Astrocyte (in vitro differentiated cells and primary cell): Measurements from ENCODE around the gene PAM. TPM values are rescaled to one million over a fixed set of nuclear protein-coding genes. Genes with fewer than 3 reads are reported as not detected.

Experiments
- DNase-seq: peaks from one replicate; pipeline ENCODE4 v3.0.0-alpha.2; 2010; ENCODE audit warnings: low read depth
- FAIRE-seq: peaks from 2 replicates; lab custom pipeline; 2011; peaks lifted over from hg19 to GRCh38; lab: Jason Lieb, UNC
- H2AFZ ChIP-seq: 2 replicates; pipeline ENCODE4 v1.6.0; 2012; ENCODE audit warnings: low read depth, low read length, inconsistent platforms
- H3K27ac ChIP-seq: 2 replicates; pipeline ENCODE4 v1.5.1; 2011; ENCODE audit warnings: low read depth, low read length, inconsistent platforms
- H3K27me3 ChIP-seq: 2 replicates; pipeline ENCODE4 v1.6.0; 2011; ENCODE audit warnings: low read length, inconsistent platforms; ENCODE audit not compliant: insufficient read depth
- H3K36me3 ChIP-seq: 2 replicates; pipeline ENCODE4 v1.5.1; 2011; ENCODE audit warnings: low read length, inconsistent platforms; ENCODE audit not compliant: insufficient read depth
- H3K4me1 ChIP-seq: 2 replicates; pipeline ENCODE4 v1.5.1; 2011; ENCODE audit warnings: low read length, inconsistent platforms; ENCODE audit not compliant: insufficient read depth
- H3K4me2 ChIP-seq: 2 replicates; pipeline ENCODE4 v1.6.0; 2012; ENCODE audit warnings: low read length, inconsistent platforms
- H3K4me3 ChIP-seq: 2 replicates; pipeline ENCODE4 v1.5.1; 2011; ENCODE audit warnings: low read depth, mild to moderate bottlenecking, low read length, inconsistent platforms; ENCODE audit not compliant: insufficient read depth
- H3K79me2 ChIP-seq: 2 replicates; pipeline ENCODE4 v1.6.0; 2012; ENCODE audit warnings: mild to moderate bottlenecking, low read length, inconsistent platforms; ENCODE audit not compliant: insufficient read depth
- H3K9ac ChIP-seq: 2 replicates; pipeline ENCODE4 v1.6.0; 2012; ENCODE audit warnings: mild to moderate bottlenecking, low read length, inconsistent platforms
- H3K9me3 ChIP-seq: 2 replicates; pipeline ENCODE4 v1.5.1; 2012; ENCODE audit warnings: low read depth, mild to moderate bottlenecking, low read length, inconsistent platforms; ENCODE audit not compliant: insufficient read depth
- H4K20me1 ChIP-seq: 2 replicates; pipeline ENCODE4 v1.6.0; 2012; ENCODE audit warnings: low read length, inconsistent platforms; ENCODE audit not compliant: insufficient read depth
- H3K27ac Mint-ChIP-seq: one replicate; pipeline ENCODE4 v1.8.0; 2021; ENCODE audit warnings: mild to moderate bottlenecking, mixed read lengths; ENCODE audit not compliant: unreplicated experiment
- H3K27me3 Mint-ChIP-seq: one replicate; pipeline ENCODE4 v1.8.0; 2021; ENCODE audit warnings: low read depth, mixed read lengths; ENCODE audit not compliant: unreplicated experiment
- H3K36me3 Mint-ChIP-seq: one replicate; pipeline ENCODE4 v1.8.0; 2021; ENCODE audit warnings: low read depth, mixed read lengths; ENCODE audit not compliant: unreplicated experiment
- H3K4me1 Mint-ChIP-seq: one replicate; pipeline ENCODE4 v1.8.0; 2021; ENCODE audit warnings: low read depth, mixed read lengths; ENCODE audit not compliant: unreplicated experiment
- H3K4me3 Mint-ChIP-seq: one replicate; pipeline ENCODE4 v1.8.0; 2021; ENCODE audit warnings: mild to moderate bottlenecking, moderate library complexity, mixed read lengths; ENCODE audit not compliant: unreplicated experiment
- H3K9me3 Mint-ChIP-seq: one replicate; pipeline ENCODE4 v1.8.0; 2021; ENCODE audit warnings: mild to moderate bottlenecking, mixed read lengths; ENCODE audit not compliant: unreplicated experiment
- CTCF ChIP-seq: IDR thresholded peaks from 2 replicates; pipeline ENCODE4 v1.5.1; 2011; ENCODE audit warnings: low read depth, mild to moderate bottlenecking, inconsistent platforms, low read length, moderate library complexity; ENCODE audit not compliant: insufficient read depth
- EZH2 ChIP-seq: IDR thresholded peaks from 2 replicates; pipeline ENCODE4 v1.6.1; 2012; ENCODE audit warnings: mild to moderate bottlenecking, low read length, inconsistent platforms; ENCODE audit not compliant: insufficient read depth
- total RNA-seq: library from RNA; stranded (reverse); gene quantifications from 2 replicates; pipeline ENCODE4 v1.2.1, GENCODE V29; 2021

Gene PAM
- total RNA-seq, 1 donor from 2014 or later, result 301 TPM

GRCh38 chr5:102961671-102962070 lies 206.6 kb downstream of the PAM start:
- H3K27ac Mint-ChIP-seq, result no peak overlapping the region
- no peak for TF ChIP-seq EZH2
- no peak for TF ChIP-seq CTCF
- H3K4me1 ChIP-seq, result peaks cover 14% of the 10 kb centered on the region
- H3K4me1 Mint-ChIP-seq, result peaks cover 23% of the 10 kb centered on the region
- FAIRE-seq (no peak), DNase-seq (no peak)
- H2AFZ ChIP-seq, result no peak overlapping the region
- no peak overlapping the region for H3K4me3 ChIP-seq
- H3K27me3 ChIP-seq, result no peaks in the 10 kb centered on the region
- H4K20me1 ChIP-seq, result no peaks in the 10 kb centered on the region
- no peak overlapping the region for H3K4me2 ChIP-seq
- no peaks in the 10 kb centered on the region for H3K36me3 ChIP-seq
- H3K9ac ChIP-seq, result no peak overlapping the region
- H3K4me3 Mint-ChIP-seq, result no peak overlapping the region
- H3K36me3 Mint-ChIP-seq, result no peaks in the 10 kb centered on the region
- no peaks in the 10 kb centered on the region for H3K9me3 Mint-ChIP-seq
- H3K9me3 ChIP-seq, result no peaks in the 10 kb centered on the region
- no peak overlapping the region for H3K27ac ChIP-seq
- no peaks in the 10 kb centered on the region for H3K79me2 ChIP-seq
- H3K27me3 Mint-ChIP-seq, result no peaks in the 10 kb centered on the region

GRCh38 chr5:102965653-102966052 lies 210.5 kb downstream of the PAM start:
- Histone ChIP-seq H3K79me2 (no peaks in the 10 kb centered on the region), H3K9ac (no peak overlapping the region), H4K20me1 (no peaks in the 10 kb centered on the region), H2AFZ (no peak overlapping the region), H3K27me3 (no peaks in the 10 kb centered on the region), H3K27ac (no peak overlapping the region), H3K4me1 (no peaks in the 10 kb centered on the region), H3K4me3 (no peak overlapping the region), H3K4me2 (no peak overlapping the region), H3K9me3 (no peaks in the 10 kb centered on the region), H3K36me3 (no peaks in the 10 kb centered on the region)
- no peak overlapping the region for H3K27ac Mint-ChIP-seq
- no peak for DNase-seq
- H3K27me3 Mint-ChIP-seq, result no peaks in the 10 kb centered on the region
- H3K36me3 Mint-ChIP-seq, result peaks cover 2% of the 10 kb centered on the region
- FAIRE-seq, result no peak
- no peaks in the 10 kb centered on the region for H3K9me3 Mint-ChIP-seq
- H3K4me3 Mint-ChIP-seq, result no peak overlapping the region
- TF ChIP-seq EZH2, result no peak
- peaks cover 8% of the 10 kb centered on the region for H3K4me1 Mint-ChIP-seq

- Histone ChIP-seq H3K27ac (no peak overlapping the region), H3K4me1 (no peaks in the 10 kb centered on the region), H4K20me1 (no peaks in the 10 kb centered on the region), H3K27me3 (no peaks in the 10 kb centered on the region), H3K4me3 (no peak overlapping the region), H3K9me3 (no peaks in the 10 kb centered on the region), H3K9ac (no peak overlapping the region), H2AFZ (no peak overlapping the region), H3K79me2 (no peaks in the 10 kb centered on the region), H3K36me3 (no peaks in the 10 kb centered on the region), H3K4me2 (no peak overlapping the region)
- DNase-seq (no peak), FAIRE-seq (no peak)
- Mint-ChIP-seq H3K9me3 (no peaks in the 10 kb centered on the region), H3K4me3 (no peak overlapping the region), H3K4me1 (peaks cover 8% of the 10 kb centered on the region), H3K27ac (no peak overlapping the region), H3K36me3 (peaks cover 2% of the 10 kb centered on the region), H3K27me3 (no peaks in the 10 kb centered on the region)
- TF ChIP-seq EZH2 (no peak), CTCF (no peak)
Observed at GRCh38 chr5:102969641-102970040, 214.5 kb downstream of the PAM start.
